GM12872 (cell line): ENCODE data around the gene MAML2.

Experiments used
- CTCF ChIP-seq: IDR thresholded peaks from 3 replicates; pipeline ENCODE4 v1.5.1; 2011; ENCODE audit warnings: low read depth, mild to moderate bottlenecking, low read length, moderate library complexity; ENCODE audit not compliant: insufficient read depth

Gene MAML2

GRCh38 chr11:96079691-96080090 lies 263.3 kb downstream of the MAML2 start:
- no peak for TF ChIP-seq CTCF

GRCh38 chr11:96075532-96075959 lies 267.4 kb downstream of the MAML2 start:
- no peak for TF ChIP-seq CTCF

DNA sequence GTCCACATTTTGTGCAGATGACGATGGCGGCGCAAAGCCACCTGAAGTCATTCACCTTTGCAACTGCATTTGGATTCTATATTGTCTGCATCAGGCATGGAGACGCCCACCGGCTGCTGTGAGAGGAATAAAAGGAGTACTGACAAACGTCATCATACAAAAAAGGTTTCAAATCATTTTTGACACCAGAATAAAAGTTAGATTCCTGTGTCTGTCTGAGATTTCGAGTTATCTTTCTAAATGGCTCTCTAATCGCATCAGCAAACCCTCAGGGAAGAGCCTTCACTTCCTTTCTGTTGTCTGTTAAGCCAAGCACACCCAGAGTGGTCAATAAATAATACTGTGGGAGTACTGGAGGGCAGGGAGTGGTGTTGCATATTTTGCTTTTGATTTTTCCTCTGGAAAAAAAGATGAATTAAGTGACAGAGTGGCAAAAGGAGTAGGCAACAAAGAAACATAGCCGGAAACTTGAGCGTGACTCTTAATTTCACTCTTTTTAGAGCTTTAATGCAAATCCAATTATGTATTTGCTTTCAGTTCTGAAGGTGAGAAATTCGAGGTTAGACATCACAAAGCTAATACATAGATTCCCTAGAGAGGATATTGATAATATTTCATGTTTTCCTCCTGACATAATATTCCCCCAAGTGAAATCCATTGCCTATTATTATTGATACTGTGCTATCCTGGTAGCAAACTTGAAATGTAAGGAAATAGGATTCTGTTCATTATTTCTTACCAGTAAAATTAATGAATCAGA lies 268.3 kb downstream of the MAML2 start:
- TF ChIP-seq CTCF, result no peak

DNA sequence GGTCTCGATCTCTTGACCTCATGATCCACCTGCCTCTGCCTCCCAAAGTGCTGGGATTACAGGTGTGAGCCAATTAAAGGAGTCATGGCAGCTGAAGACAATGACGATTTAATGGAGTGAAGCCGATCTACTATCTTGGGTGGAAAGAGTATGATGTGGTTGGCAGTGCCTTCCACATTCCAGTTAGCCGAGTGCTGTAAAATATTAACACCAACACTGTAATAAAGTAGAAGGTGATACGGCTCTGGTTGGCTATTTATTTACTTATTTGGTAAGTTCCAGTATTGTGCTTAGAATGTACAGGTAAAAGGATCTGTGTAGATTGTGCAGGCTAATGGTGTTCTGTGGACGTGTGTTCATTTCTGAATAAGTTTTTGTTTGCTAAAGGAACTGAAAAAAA lies 269.5 kb downstream of the MAML2 start:
- no peak for TF ChIP-seq CTCF

- TF ChIP-seq CTCF, result no peak
Measured at GRCh38 chr11:96072592-96072991, 270.4 kb downstream of the MAML2 start.

GRCh38 chr11:96070453-96070852 lies 272.5 kb downstream of the MAML2 start:
- no peak for TF ChIP-seq CTCF

DNA sequence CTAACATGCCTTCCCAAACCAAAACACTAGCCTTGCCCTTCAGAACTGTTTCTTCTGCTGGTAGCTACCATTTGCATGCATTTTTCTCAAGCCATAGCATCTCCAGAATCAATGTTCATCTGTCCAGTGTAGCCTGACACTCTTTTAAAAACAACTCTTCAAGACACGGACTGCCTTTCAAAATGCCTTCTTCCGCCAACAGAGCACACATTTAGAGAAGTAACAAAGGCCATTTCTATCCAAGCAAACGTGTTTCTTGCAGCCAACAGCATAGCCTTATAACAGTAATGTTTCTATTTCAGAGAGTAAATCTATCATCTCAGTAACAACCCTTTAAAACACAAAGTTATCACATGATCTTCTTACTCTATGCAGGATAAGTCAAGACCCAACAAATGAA lies 275.8 kb downstream of the MAML2 start:
- TF ChIP-seq CTCF, result no peak
